ENCODE measurements around the gene TLK2. TPM values are rescaled to one million over a fixed set of nuclear protein-coding genes. Genes with fewer than 3 reads are reported as not detected.

TLK2 gene
- total RNA-seq, 1 donor from 2014 or later: 57.0 TPM

DNA sequence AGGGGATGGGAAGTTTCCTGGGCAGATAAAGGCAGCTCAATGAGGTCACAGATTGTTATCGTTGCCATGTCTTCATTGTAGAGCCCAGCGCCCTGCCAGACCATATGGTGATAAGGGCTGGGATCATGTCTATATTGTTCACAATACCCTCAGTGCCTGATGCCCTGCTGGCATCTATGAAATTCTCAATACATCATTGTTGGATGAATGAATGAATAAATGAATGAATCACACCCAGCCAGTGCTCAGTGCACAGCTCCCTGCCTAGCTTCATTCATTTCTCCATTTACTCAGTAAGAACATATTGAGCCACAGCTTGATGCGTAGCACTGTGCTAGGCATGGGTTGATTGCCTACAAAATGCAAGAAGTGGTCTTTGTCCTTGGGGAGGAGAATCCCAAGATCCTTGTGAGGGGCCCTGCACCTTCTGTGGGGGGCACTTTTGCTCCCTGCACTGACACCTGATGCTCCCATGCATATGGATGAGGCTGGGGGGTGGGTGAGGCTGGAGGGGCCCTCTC lies 178.6 kb downstream of the TLK2 start:
- intact Hi-C loops (cut with micrococcal nuclease): no loop called here
- Mint-ChIP-seq H3K4me3 (no peak overlapping the region), H3K36me3 (ENCODE audit: low read depth) (no peaks in the 10 kb centered on the region), H3K9me3 (peaks cover 13% of the 10 kb centered on the region), H3K27me3 (no peaks in the 10 kb centered on the region), H3K4me1 (peaks cover 15% of the 10 kb centered on the region), H3K27ac (no peak overlapping the region)
- ChIA-PET CTCF (no interaction called here), POLR2A (no interaction called here)
- ATAC-seq (ENCODE audit: low read depth) (no peak), DNase-seq (no peak)
- TF ChIP-seq, protein P1, sequence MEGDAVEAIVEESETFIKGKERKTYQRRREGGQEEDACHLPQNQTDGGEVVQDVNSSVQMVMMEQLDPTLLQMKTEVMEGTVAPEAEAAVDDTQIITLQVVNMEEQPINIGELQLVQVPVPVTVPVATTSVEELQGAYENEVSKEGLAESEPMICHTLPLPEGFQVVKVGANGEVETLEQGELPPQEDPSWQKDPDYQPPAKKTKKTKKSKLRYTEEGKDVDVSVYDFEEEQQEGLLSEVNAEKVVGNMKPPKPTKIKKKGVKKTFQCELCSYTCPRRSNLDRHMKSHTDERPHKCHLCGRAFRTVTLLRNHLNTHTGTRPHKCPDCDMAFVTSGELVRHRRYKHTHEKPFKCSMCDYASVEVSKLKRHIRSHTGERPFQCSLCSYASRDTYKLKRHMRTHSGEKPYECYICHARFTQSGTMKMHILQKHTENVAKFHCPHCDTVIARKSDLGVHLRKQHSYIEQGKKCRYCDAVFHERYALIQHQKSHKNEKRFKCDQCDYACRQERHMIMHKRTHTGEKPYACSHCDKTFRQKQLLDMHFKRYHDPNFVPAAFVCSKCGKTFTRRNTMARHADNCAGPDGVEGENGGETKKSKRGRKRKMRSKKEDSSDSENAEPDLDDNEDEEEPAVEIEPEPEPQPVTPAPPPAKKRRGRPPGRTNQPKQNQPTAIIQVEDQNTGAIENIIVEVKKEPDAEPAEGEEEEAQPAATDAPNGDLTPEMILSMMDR (IDR thresholded peaks at IDR 0.05): no peak

- Mint-ChIP-seq H3K4me1 (peaks cover 11% of the 10 kb centered on the region), H3K4me3 (no peak overlapping the region), H3K27me3 (no peaks in the 10 kb centered on the region), H3K9me3 (peaks cover 13% of the 10 kb centered on the region), H3K36me3 (ENCODE audit: low read depth) (no peaks in the 10 kb centered on the region), H3K27ac (peak overlapping the region; percentile 63)
- CTCF ChIA-PET: no interaction called here
- ATAC-seq (ENCODE audit: low read depth): no peak
- DNase-seq: no peak
- intact Hi-C loops (cut with micrococcal nuclease): no loop called here
- TF ChIP-seq, protein P1 (IDR thresholded peaks at IDR 0.05): no peak
- POLR2A ChIA-PET: no interaction called here
Measured at GRCh38 chr17:62657690-62658089, 179.1 kb downstream of the TLK2 start.

DNA sequence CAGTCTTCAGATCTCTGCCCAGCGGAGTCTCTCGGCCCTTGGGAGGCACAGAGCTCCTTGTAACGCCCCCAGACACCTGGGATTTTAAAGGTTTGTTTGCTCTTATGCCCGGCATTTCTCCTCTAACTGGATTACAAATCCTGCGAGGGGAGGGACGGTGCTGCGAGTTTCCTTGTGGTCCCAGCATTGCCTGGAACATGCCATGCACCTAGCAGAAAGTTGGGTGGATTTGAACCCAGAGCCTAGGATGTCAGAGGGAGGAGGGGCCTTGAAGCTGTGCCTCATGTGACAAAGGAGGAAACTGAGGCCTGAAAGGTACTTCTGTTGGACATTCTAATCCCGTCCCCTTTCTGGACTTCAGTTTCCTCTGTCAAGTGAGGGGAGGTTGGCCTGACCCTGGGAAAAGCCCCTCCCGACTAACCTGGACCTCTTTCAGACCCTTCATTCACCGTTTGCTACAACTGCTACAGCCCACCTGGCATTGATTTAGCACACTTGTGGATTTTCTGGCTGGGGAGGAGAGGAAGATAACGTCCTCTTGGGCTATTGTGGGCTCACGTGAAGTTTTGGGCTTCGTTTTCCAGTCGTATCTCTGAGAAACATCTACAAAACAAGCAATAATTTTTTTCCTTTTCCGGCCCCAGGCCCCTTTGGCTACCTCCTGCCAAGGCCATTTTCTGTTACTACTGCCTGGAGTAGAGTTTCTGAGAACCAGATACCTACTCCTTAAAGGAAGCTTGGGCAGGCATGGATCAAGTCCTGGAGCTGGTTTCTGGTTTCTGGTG lies 179.7 kb downstream of the TLK2 start:
- TF ChIP-seq, protein P1 (IDR thresholded peaks at IDR 0.05): no peak
- ChIA-PET POLR2A (no interaction called here), CTCF (no interaction called here)
- Mint-ChIP-seq H3K36me3 (ENCODE audit: low read depth) (no peaks in the 10 kb centered on the region), H3K27ac (no peak overlapping the region), H3K27me3 (no peaks in the 10 kb centered on the region), H3K4me1 (peaks cover 5% of the 10 kb centered on the region), H3K9me3 (peaks cover 13% of the 10 kb centered on the region), H3K4me3 (no peak overlapping the region)
- intact Hi-C loops (cut with micrococcal nuclease): no loop called here
- no peak for ATAC-seq (ENCODE audit: low read depth)
- no peak for DNase-seq

GRCh38 chr17:62660629-62661118 lies 182.0 kb downstream of the TLK2 start:
- Mint-ChIP-seq H3K4me1 (no peaks in the 10 kb centered on the region), H3K27ac (no peak overlapping the region), H3K9me3 (peaks cover 13% of the 10 kb centered on the region), H3K27me3 (no peaks in the 10 kb centered on the region), H3K36me3 (ENCODE audit: low read depth) (no peaks in the 10 kb centered on the region), H3K4me3 (no peak overlapping the region)
- ChIA-PET POLR2A (no interaction called here), CTCF (no interaction called here)
- intact Hi-C loops (cut with micrococcal nuclease): no loop called here
- ATAC-seq (ENCODE audit: low read depth): no peak
- no peak for DNase-seq
- TF ChIP-seq, protein P1 (IDR thresholded peaks at IDR 0.05): no peak

DNA sequence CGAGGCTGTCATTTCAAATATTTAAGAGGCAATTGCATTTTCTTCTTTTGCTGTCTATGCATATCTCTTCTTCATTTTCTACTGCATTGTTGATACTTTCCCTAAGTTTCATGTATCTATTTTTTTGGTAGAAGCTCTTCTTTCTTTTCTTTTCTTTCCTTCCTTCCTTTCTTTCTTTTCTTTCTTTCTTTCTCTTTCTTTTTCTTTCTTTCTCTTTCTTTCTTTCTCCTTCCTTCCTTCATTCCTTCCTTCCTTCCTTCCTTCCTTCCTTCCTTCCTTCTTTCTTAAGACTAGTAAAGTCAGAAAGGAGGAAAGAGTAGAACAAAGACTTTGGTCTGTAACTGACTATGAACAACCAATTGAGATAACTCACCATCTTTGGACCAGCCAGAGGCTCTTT lies 182.7 kb downstream of the TLK2 start:
- peaks cover 13% of the 10 kb centered on the region for H3K9me3 Mint-ChIP-seq
- no peaks in the 10 kb centered on the region for H3K27me3 Mint-ChIP-seq
- no peak for DNase-seq
- TF ChIP-seq, protein P1 (IDR thresholded peaks at IDR 0.05): no peak
- POLR2A ChIA-PET: no interaction called here
- CTCF ChIA-PET: no interaction called here
- no peak for ATAC-seq (ENCODE audit: low read depth)
- H3K36me3 Mint-ChIP-seq (ENCODE audit: low read depth): no peaks in the 10 kb centered on the region
- no peak overlapping the region for H3K4me3 Mint-ChIP-seq
- no peak overlapping the region for H3K27ac Mint-ChIP-seq
- intact Hi-C loops (cut with micrococcal nuclease): no loop called here
- H3K4me1 Mint-ChIP-seq: no peaks in the 10 kb centered on the region

Data from activated B cell treated with CpG ODN at 0.5 μM for 24 hours (primary cell).